ENCODE data around the gene AK9.

DNA sequence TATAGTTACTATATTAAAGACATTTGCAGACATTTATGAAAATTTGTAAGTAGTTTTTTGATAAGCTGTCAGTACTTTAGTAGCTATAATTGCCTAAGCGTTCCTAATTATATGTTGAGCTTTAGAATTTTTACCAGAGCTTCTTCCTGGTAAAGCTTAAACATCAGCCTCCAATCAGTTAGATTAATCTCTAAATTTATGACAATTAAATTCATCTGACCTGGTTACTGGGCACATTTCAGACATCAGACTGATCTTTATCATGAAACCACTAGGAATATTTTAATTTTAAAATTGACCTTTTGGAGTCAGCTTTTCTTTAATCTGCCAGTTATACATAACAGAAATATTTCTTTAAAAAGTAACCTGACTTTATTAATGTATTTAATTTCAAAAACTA lies 23.6 kb upstream of the AK9 start:
- TF ChIP-seq FOXK2 (IDR thresholded peaks at IDR 0.05), result no peak
- no peak for TF ChIP-seq GABPA (IDR thresholded peaks at IDR 0.05; ENCODE audit: low read depth)
- TF ChIP-seq ATF7 (IDR thresholded peaks at IDR 0.05; ENCODE audit: low read depth), result no peak
- TF ChIP-seq, protein P1, sequence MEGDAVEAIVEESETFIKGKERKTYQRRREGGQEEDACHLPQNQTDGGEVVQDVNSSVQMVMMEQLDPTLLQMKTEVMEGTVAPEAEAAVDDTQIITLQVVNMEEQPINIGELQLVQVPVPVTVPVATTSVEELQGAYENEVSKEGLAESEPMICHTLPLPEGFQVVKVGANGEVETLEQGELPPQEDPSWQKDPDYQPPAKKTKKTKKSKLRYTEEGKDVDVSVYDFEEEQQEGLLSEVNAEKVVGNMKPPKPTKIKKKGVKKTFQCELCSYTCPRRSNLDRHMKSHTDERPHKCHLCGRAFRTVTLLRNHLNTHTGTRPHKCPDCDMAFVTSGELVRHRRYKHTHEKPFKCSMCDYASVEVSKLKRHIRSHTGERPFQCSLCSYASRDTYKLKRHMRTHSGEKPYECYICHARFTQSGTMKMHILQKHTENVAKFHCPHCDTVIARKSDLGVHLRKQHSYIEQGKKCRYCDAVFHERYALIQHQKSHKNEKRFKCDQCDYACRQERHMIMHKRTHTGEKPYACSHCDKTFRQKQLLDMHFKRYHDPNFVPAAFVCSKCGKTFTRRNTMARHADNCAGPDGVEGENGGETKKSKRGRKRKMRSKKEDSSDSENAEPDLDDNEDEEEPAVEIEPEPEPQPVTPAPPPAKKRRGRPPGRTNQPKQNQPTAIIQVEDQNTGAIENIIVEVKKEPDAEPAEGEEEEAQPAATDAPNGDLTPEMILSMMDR (IDR thresholded peaks at IDR 0.05 in 2 of 3, conservative IDR thresholded peaks at IDR 0.05 in 1 of 3; ENCODE audit: control insufficient read depth in 2 of 3, extremely low read depth in 1 of 3, insufficient read depth in 1 of 3, low read depth in 3 of 3, low read length in 3 of 3), result no peak
- no peak for TF ChIP-seq JUNB (IDR thresholded peaks at IDR 0.05)
- TF ChIP-seq EP300 (IDR thresholded peaks at IDR 0.05; ENCODE audit: borderline replicate concordance in 1 of 2, control insufficient read depth in 1 of 2, low read depth in 2 of 2, low read length in 2 of 2), result no peak
- TF ChIP-seq, protein P2, sequence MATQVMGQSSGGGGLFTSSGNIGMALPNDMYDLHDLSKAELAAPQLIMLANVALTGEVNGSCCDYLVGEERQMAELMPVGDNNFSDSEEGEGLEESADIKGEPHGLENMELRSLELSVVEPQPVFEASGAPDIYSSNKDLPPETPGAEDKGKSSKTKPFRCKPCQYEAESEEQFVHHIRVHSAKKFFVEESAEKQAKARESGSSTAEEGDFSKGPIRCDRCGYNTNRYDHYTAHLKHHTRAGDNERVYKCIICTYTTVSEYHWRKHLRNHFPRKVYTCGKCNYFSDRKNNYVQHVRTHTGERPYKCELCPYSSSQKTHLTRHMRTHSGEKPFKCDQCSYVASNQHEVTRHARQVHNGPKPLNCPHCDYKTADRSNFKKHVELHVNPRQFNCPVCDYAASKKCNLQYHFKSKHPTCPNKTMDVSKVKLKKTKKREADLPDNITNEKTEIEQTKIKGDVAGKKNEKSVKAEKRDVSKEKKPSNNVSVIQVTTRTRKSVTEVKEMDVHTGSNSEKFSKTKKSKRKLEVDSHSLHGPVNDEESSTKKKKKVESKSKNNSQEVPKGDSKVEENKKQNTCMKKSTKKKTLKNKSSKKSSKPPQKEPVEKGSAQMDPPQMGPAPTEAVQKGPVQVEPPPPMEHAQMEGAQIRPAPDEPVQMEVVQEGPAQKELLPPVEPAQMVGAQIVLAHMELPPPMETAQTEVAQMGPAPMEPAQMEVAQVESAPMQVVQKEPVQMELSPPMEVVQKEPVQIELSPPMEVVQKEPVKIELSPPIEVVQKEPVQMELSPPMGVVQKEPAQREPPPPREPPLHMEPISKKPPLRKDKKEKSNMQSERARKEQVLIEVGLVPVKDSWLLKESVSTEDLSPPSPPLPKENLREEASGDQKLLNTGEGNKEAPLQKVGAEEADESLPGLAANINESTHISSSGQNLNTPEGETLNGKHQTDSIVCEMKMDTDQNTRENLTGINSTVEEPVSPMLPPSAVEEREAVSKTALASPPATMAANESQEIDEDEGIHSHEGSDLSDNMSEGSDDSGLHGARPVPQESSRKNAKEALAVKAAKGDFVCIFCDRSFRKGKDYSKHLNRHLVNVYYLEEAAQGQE (IDR thresholded peaks at IDR 0.05; ENCODE audit: low read depth, low read length), result no peak
- TF ChIP-seq, protein P3, sequence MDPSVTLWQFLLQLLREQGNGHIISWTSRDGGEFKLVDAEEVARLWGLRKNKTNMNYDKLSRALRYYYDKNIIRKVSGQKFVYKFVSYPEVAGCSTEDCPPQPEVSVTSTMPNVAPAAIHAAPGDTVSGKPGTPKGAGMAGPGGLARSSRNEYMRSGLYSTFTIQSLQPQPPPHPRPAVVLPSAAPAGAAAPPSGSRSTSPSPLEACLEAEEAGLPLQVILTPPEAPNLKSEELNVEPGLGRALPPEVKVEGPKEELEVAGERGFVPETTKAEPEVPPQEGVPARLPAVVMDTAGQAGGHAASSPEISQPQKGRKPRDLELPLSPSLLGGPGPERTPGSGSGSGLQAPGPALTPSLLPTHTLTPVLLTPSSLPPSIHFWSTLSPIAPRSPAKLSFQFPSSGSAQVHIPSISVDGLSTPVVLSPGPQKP (IDR thresholded peaks at IDR 0.05; ENCODE audit: low read depth, low read length), result no peak

Data from GM12878 (cell line).